Measurements from ENCODE around the gene WDR74.

Gene WDR74

GRCh38 chr11:62786318-62787004 lies 52.9 kb downstream of the WDR74 start:
- Mint-ChIP-seq H3K4me1 (peaks cover 46% of the 10 kb centered on the region), H3K27me3 (no peaks in the 10 kb centered on the region), H3K27ac (peak overlapping the region; percentile 85), H3K4me3 (peak overlapping the region; percentile 77), H3K9me3 (no peaks in the 10 kb centered on the region), H3K36me3 (peaks cover 44% of the 10 kb centered on the region)
- CTCF ChIA-PET = interaction anchor here (0.8 to 4.2 kb wide), 35 partner anchors 8 to 192 kb away, joined by 3 to 65 read pairs (median 4); partner anchors contain the start of genes NXF1, POLR2G, SLC3A2 and STX5
- peak; percentile 90 for DNase-seq

Data from activated naive CD4-positive, alpha-beta T cell treated with anti-CD3 and anti-CD28 coated beads, Interleukin-2, amount 10 ng/mL, durations not matched to agents 7 days and 5 days (primary cell).